HG03159 (cell line): ENCODE measurements around the gene GRB2.
"Not testable (repeated sequence)": the region's sequence is repeated elsewhere in the genome, so short reads cannot be mapped to it uniquely, and the experiment has no call there.

Experiments used
- ATAC-seq: cut with Tn5 transposase; IDR thresholded peaks from one replicate; pipeline ENCODE4 v1.9.1; 2021; ENCODE audit warnings: mild to moderate bottlenecking, moderate library complexity; ENCODE audit not compliant: unreplicated experiment

The GRB2 gene

DNA sequence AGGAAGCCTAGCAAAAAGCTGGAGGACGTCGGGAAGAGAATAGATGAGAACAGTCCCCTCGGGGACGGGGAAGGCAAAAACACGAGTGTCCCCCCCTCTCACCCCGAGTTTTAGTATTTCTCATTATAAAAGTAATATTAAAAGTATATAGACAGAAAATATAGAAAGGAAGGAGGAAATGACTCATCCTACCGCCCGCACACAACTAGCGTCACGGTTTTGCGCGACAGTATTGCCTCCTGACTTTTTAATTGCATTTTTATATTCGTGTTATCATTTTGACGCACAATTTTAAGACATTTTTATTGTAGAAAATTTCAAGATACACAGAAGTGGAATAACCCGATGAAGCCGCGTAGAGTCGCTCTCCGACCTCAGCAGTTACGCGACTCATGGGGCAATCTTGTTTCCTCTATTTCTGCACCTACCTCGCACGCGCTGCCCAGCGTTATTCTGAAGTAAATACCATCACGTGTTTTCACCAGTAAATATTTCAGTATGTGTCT, 115.6 kb downstream of the GRB2 start:
- ATAC-seq: peak; percentile 32

DNA sequence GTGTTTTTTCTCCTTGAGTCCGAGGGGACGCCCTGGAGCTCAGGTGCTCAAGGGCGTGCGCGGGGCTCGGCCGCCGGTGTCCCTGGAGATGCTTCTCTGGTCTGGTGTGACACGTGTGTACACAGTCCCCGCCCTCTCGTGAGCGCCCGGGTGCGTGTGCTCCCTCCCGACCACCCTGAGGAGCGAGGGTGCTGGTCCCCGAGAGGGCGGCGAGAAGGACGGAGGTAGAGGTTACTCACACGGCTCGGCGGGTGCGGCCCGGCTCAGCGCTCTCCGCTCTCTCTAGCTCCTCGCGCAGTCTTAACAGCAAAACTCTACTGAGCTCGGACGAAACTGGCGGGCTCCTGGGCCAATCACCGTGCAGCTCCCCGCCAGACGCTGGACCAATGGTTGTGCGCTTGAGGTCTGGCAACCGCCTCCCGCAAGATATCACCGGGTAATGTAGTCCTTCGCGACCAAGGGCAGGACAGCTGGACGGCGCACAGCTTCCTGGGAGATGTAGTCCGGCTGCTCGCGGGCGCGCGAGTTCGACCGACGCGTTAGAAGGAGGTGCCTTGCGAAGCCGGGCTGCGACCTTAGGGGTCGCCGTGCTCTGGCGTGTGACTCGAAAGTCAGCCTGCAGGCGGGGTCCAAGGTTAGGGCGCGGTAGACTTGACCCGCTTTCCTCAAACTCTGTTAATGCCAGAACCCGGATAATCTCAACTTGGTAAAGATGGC, 116.2 kb downstream of the GRB2 start, which contains the start of gene SLC25A19:
TSS of gene SLC25A19 (minus strand) at position 319 of the 717 bp plus-strand sequence. CDS start 2,669 bp downstream, outside the sequence.
- peak; percentile 90 for ATAC-seq

DNA sequence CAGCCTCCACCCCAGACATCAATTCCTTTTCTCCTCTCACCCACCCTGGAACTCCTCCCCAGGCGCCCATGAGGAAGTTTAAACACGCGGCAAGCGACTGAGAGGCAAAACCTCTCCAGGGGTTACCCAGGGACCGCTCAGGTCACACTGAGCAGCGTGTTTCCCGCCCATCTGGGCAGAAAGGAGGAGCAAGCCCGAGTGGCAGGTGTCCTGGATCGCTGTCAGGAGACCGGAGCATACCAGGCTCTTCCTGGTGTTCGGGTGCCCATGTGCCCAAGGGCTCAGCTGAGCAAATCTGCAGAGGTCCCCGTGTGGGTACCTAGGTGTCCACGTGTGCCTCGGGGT, 116.7 kb downstream of the GRB2 start:
- peak; percentile 8 for ATAC-seq

DNA sequence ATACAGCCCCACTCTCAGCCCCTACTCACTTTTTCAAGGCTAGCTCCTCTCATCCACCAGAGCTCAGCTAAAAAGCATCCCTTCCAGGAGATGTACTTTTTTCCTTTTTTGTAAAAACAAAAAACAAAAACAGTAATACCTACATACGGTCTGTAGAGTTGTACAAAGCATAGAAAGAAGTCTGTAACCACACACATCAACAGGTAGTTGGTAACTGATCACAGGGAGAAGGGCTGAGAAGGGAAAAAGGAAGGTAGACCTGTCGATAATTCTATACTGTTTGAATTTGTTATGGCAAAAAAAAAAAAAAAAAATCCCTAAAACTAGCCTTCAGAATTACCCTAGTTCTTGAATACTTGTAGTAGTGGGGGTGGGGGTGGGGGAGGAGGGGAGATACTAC, 117.1 kb downstream of the GRB2 start:
- no peak for ATAC-seq

DNA sequence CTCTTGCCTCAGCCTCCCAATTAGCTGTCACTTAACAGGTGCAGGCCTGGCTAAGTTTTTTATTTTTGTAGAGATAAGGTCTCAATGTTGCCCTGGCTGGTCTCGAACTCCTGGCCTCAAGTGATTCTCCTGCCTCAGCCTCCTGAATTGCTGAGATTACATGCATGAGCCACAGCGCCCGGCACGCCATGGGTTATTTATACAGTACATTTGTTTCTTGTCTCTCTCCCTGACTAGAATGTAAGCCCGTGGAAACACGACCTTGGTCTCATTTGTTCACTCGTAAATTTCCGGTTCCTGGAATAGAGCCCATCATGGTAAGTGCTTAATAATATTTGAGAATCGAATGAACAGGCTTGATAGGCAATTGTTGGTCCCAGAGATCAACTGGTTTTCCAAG, 118.3 kb downstream of the GRB2 start:
- ATAC-seq: no peak

DNA sequence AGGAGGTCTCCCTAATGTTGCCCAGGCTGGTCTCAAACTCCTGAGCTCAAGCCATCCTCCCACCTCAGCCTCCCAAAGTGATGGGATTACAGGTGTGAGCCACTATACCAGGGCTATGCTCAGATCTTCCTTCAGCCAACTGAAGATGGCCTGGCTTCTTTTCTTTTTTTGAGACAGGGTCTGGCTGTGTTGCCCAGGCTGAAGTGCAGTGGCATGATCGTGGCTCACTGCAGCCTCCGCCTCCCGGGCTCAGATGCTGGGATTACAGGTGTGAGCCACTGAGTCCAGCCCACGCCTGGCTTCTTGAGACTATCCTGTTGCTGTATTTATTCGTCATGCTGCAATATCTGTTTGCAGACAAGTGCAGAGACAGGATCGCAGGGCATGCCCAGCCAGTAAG, 120.4 kb downstream of the GRB2 start:
- no peak for ATAC-seq

DNA sequence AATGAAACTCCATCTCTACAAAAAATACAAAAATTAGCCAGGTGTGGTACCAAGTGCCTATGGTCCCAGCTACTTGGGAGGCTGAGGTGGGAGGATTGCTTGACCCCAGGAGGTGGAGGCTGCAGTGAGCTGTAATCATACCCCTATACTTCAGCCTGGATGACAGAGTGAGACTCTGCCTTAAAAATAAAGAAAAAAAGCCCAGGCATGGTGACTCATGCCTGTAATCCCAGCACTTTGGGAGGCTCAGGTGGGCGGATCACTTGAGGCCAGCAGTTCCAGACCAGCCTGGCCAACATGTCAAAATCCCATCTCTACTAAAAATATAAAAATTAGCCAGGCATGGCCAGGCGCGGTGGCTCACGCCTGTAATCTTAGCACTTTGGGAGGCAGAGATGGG, 125.3 kb downstream of the GRB2 start:
- not testable (repeated sequence) for ATAC-seq

DNA sequence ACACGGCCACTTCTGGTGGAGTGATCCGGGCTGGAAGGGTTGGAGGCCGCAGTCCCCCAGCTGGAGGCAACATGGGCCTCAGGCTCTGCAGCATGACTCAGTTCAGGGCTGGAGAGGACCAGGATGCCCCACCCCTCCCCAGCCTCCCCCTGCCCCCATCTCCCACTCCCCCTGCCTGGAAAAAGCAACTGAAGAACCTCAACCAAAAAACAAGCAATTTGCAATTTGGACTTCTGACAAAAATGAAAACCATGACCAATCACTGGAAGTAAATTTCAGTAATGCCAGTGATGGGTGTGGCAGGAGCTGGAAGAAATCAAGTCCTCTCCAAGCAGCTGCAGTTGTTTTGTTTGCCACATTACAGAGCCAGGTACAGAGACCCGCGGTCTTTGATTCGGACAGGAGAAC, 127.8 kb downstream of the GRB2 start:
- no peak for ATAC-seq

DNA sequence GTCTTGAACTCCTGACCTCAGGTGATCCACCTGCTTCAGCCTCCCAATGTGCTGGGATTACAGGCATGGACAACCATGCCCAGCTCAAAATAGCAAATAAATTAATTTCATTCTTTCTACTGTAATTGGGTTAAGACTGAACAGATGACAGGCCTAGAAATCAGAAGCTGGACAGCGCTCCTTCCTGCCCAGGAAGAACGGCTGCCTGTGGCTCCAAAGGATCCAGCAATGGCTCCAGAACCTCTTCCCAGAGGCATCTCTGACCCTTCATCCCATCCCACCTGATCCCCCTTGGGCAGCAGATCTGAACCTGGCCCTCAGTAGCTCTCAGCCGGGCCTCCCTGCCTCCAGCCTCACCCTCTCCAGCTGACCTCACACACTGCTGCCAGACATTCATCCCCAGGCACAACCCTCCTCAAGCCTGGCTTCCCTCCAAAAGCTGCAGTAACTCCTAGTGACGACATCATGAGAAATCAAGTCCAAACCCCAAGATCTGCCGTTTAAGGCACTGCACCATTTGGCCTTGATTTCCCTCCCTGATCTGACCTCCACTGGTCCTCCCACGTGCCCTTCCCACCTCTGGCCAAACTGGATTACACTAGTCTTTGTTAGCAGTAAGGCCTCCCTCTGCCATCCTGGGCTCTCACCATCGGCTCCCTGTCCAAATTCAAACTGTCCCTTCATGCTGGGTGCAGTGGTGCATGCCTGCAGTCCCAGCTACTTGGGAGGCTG, 131.3 kb downstream of the GRB2 start:
- no peak for ATAC-seq

DNA sequence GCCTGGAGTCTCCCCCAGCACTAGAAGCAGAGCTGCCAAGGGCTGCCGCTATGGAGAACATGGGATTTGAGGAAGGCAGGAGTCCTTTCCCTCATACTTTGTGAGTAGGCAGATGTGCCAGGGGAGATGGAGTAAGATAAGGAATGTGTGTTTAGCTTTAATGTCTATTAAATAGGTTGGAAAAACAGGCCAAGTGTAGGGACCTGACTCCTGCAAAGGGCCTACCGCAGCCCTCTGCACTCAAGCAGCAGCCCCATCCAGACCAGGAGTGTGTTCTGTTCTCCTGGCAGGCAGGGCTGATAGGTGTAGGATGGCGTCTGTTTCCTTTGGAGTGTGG, 132.7 kb downstream of the GRB2 start:
- ATAC-seq: no peak

DNA sequence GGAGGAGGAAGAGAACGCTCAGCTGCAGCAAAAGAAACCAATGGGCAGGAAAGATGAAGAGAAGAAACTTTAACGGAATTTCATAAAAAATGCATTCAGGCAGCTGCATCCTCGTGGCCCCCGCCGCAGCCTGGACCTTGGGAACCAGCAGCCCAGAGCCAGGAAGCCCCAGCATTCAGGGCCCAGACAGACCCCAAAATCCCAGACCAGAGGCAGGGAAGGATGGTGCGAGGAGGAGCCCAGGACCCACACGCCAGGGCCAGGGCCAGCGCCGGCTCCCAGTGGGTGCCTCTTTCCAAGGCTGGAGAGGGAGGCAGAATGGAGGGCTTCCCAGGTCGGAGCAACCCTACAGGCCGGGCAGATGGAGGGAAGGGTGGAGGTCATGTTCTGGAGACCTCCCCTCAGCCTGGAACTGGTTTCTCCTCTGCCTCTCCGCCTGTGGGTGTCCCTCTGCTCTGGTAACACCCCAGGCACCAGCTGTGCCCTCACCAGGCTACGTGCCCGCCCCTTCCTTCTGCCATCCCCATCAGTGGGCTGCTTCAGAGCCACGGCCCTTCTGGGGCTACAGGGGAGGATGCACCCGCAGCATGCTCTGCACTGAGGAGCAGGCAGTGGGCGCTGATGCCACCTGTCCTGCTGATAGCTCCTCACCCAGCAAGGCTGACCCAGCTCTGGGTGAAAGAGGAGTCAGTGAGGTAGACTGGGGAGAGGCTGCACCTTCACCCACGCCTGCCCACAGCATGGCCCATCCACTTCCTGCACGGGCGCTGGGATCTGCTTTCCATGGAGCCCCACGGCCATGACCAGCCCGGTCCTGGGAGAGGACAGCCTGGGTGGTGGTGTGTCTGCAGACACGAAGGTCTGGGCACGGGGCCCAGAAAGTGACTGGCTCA, 133.3 kb downstream of the GRB2 start:
- no peak for ATAC-seq

DNA sequence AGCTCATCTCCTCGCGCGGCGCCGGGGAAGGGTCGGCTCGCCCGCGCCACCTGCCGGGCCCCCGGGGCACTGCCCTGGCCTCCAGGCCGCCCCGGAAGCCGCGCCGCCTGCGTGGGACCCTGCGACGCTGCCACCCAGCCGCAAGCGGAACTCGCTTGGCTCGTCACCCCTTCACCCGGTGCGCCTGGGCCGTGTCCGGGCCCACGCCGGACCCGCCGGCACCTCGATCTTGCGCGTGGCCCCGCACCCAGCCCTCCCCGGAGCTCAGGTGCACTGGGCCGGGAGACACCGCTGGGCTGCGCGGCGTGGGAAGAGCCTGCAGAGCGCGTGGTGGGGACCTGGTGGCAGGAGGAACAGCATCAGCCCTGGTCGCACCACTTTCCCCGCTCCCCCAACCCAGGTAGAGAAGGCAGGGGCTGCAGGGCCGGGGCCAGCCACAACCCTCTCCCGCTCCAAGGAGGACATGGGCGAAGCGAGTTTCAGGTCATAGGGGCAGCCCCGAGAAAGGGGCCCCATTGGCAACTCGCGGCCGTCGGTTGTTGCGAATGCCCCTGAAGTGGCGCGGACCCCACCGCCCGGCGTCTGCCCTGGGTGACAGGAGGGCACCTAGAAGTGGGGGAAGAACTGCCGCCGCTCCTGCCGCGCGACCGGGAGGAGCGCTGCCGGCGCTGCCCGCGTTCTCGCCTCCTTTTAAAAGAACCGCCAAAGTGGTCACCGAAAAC, 134.1 kb downstream of the GRB2 start:
- peak; percentile 57 for ATAC-seq

DNA sequence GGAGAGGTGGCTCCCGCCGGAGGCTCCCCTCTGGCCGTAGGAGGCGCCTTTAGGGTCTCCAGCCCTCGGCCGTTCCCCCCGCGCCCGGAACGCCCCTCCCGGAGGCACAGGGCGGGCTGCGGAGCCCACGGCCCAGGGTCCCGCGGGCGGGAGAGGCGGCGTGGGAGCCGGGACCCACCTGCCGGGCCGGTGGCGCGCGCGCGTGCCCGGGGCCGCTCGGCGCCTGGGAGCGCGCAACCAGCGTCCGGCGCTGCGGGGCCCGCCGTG, 134.6 kb downstream of the GRB2 start, which contains the start of gene MIF4GD:
TSS of gene MIF4GD (minus strand) at position 266 of the 267 bp plus-strand sequence. CDS start 1,036 bp downstream, outside the sequence.
- ATAC-seq: no peak

DNA sequence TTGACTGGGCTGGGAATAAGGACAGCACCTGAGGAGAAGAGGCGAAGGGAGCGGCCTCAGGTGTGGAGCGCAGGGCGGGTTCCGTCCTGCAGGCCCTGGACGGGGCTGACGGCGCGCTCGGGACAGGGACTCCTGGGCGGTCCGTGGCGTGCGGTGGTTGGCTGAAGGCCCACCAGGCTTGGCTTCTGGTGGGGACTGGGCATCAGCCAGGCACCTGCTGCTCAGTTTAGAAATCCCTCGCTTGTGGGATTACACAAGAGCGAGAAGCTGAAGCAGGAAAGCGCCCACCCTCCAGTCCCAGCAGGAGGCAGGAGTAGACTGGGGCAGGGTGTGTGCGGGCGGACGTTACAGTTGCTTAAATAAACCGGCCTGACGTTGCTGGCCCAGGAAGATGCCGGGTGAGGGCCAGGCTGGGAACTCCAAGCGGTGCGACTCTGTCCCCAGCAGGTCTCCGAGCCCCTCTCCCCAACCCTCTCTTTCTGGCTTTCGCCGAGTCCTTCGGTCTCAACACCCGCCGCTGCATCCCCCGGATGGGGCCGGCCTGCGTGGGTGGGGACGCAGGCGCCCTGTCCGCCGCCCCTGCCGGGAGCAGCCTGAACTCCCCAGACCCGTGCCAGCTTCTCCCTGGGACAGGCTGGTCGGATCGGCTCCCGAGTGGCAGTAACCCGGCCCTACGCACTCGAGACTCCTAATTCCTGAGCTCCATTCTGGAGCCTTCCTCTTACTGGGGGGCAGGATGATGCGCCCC, 135.1 kb downstream of the GRB2 start:
- peak; percentile 38 for ATAC-seq

DNA sequence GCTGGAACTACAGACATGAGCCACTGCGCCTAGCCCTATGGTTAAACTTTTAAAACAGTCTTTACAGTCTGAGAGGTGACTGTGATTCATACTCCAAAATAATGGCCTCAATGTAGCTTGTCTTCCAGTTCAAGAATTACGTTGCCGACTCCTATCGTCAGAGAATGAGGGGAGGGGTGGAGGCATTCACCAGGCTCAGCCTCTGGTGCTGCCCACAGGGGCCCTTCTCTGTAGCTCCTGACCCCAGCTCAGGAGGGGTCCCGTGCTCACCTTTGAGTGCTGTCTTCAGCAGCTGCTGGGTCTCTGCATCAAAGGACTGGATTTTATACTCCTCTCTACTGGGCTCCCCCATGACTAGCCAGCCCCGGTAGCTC, 135.6 kb downstream of the GRB2 start:
- ATAC-seq: no peak
